ENCODE data around the gene SUSD1. TPM values are rescaled to one million over a fixed set of nuclear protein-coding genes. Genes with fewer than 3 reads are reported as not detected.

The SUSD1 gene
- polyA plus RNA-seq, 1 donor (not counting 4 experiments of a cell fraction or from before 2014, with no cell fraction given), result 3.6 TPM

DNA sequence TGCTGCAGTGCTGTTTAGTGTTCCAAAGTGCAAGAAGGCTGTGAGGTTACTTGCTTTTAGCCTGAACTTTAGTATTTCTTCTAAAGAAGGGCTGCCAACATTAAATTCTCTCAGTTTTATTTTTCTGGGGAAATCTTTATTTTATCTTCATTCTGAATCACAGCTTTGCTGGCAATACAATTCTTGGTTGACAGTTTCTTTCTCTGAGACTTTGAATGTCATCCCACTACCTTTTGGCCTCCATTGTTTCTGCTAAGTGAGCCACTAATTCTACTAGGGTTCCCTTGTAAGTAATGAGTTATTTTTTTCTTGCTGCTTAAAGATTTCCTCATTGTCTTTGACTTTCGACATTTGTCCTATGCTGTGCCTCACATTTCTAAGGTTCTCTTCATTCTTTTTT lies 32.4 kb upstream of the SUSD1 start:
- Histone ChIP-seq H4K20me1 (ENCODE audit: control insufficient read depth, extremely low read depth, insufficient read depth, low read length) (no peaks in the 10 kb centered on the region), H2AFZ (ENCODE audit: control insufficient read depth, low read length) (no peak overlapping the region), H3K4me3 (ENCODE audit: control insufficient read depth in 2 of 3, extremely low read depth in 1 of 3, insufficient read depth in 2 of 3, low read depth in 1 of 3, low read length in 3 of 3) (no peak overlapping the region), H3K4me1 (ENCODE audit: control insufficient read depth, extremely low read depth, insufficient read depth, low read length) (peaks cover 12% of the 10 kb centered on the region), H3K79me2 (ENCODE audit: control insufficient read depth, insufficient read depth, low read length) (no peaks in the 10 kb centered on the region), H3K27ac (ENCODE audit: control insufficient read depth, insufficient read depth, low read length) (no peak overlapping the region), H3K9me1 (ENCODE audit: control insufficient read depth, extremely low read depth, insufficient read depth, low read length) (no peaks in the 10 kb centered on the region), H3K36me3 (ENCODE audit: control insufficient read depth in 2 of 2, extremely low read depth in 1 of 2, insufficient read depth in 2 of 2, low read length in 2 of 2) (peaks cover 8 to 19% of the 10 kb centered on the region in 2 experiments), H3K9me3 (ENCODE audit: control insufficient read depth, low read depth, low read length) (no peaks in the 10 kb centered on the region), H3K9ac (ENCODE audit: control insufficient read depth, extremely low read depth, insufficient read depth, low read length) (no peak overlapping the region), H3K4me2 (ENCODE audit: control insufficient read depth, extremely low read depth, insufficient read depth, low read depth, low read length) (no peak overlapping the region), H3K27me3 (ENCODE audit: control insufficient read depth, extremely low read depth, insufficient read depth, low read length) (no peaks in the 10 kb centered on the region)
- no peak for TF ChIP-seq EZH2 (IDR thresholded peaks at IDR 0.05; ENCODE audit: low read length)
- TF ChIP-seq, protein P1, sequence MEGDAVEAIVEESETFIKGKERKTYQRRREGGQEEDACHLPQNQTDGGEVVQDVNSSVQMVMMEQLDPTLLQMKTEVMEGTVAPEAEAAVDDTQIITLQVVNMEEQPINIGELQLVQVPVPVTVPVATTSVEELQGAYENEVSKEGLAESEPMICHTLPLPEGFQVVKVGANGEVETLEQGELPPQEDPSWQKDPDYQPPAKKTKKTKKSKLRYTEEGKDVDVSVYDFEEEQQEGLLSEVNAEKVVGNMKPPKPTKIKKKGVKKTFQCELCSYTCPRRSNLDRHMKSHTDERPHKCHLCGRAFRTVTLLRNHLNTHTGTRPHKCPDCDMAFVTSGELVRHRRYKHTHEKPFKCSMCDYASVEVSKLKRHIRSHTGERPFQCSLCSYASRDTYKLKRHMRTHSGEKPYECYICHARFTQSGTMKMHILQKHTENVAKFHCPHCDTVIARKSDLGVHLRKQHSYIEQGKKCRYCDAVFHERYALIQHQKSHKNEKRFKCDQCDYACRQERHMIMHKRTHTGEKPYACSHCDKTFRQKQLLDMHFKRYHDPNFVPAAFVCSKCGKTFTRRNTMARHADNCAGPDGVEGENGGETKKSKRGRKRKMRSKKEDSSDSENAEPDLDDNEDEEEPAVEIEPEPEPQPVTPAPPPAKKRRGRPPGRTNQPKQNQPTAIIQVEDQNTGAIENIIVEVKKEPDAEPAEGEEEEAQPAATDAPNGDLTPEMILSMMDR (optimal IDR thresholded peaks at IDR 0.05 in 1 of 3, IDR thresholded peaks at IDR 0.05 in 1 of 3, conservative IDR thresholded peaks at IDR 0.05 in 1 of 3; ENCODE audit: extremely low read depth in 1 of 3, insufficient read depth in 2 of 3, low read length in 3 of 3), result no peak
- dilution Hi-C loops (cut with MboI; ENCODE audit: extremely low pct_ligation_motif_present, low sequenced_read_pairs), result loop anchor here (25.0 kb wide), 1 partner anchor 95 kb away; no protein-coding TSS in a partner anchor
- no peak for FAIRE-seq
- DNase-seq (ENCODE audit: low read depth, low spot score), result no peak

DNA sequence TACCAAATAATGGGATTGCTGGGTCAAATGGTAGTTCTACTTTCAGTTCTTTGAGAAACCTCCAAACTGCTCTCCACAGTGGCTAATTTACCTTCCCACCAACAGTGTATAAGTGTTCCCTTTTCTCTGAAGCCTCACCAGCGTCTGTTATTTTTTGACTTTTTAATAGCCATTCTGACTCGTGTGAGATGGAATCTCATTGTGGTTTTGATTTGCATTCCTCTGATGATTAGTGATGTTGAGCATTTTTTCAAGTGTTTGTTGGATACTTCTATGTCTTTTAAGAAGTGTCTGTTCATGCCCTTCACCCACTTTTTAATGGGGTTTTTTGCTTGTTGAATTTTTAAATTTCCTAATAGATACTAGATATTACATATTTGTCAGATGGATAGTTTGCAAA lies 28.4 kb upstream of the SUSD1 start:
- H3K9me3 ChIP-seq (ENCODE audit: control insufficient read depth, low read depth, low read length), result no peaks in the 10 kb centered on the region
- no peak overlapping the region for H2AFZ ChIP-seq (ENCODE audit: control insufficient read depth, low read length)
- H3K4me2 ChIP-seq (ENCODE audit: control insufficient read depth, extremely low read depth, insufficient read depth, low read depth, low read length), result peak overlapping the region; percentile 30
- no peak overlapping the region for H3K9ac ChIP-seq (ENCODE audit: control insufficient read depth, extremely low read depth, insufficient read depth, low read length)
- dilution Hi-C loops (cut with MboI; ENCODE audit: extremely low pct_ligation_motif_present, low sequenced_read_pairs), result loop anchor here (25.0 kb wide), 1 partner anchor 91 kb away; no protein-coding TSS in a partner anchor
- no peaks in the 10 kb centered on the region for H3K27me3 ChIP-seq (ENCODE audit: control insufficient read depth, extremely low read depth, insufficient read depth, low read length)
- H3K27ac ChIP-seq (ENCODE audit: control insufficient read depth, insufficient read depth, low read length), result peak overlapping the region; percentile 12
- H3K4me1 ChIP-seq (ENCODE audit: control insufficient read depth, extremely low read depth, insufficient read depth, low read length), result peaks cover 12% of the 10 kb centered on the region
- H3K4me3 ChIP-seq (ENCODE audit: control insufficient read depth in 2 of 3, extremely low read depth in 1 of 3, insufficient read depth in 2 of 3, low read depth in 1 of 3, low read length in 3 of 3), result no peak overlapping the region
- H3K36me3 ChIP-seq (ENCODE audit: control insufficient read depth in 2 of 2, extremely low read depth in 1 of 2, insufficient read depth in 2 of 2, low read length in 2 of 2), result peaks cover 2 to 8% of the 10 kb centered on the region in 2 experiments
- TF ChIP-seq, protein P1 (optimal IDR thresholded peaks at IDR 0.05 in 1 of 3, IDR thresholded peaks at IDR 0.05 in 1 of 3, conservative IDR thresholded peaks at IDR 0.05 in 1 of 3; ENCODE audit: extremely low read depth in 1 of 3, insufficient read depth in 2 of 3, low read length in 3 of 3), result no peak
- TF ChIP-seq EZH2 (IDR thresholded peaks at IDR 0.05; ENCODE audit: low read length), result no peak
- no peaks in the 10 kb centered on the region for H4K20me1 ChIP-seq (ENCODE audit: control insufficient read depth, extremely low read depth, insufficient read depth, low read length)
- DNase-seq (ENCODE audit: low read depth, low spot score), result no peak
- H3K79me2 ChIP-seq (ENCODE audit: control insufficient read depth, insufficient read depth, low read length), result no peaks in the 10 kb centered on the region
- H3K9me1 ChIP-seq (ENCODE audit: control insufficient read depth, extremely low read depth, insufficient read depth, low read length), result no peaks in the 10 kb centered on the region
- FAIRE-seq, result no peak

Measured in keratinocyte (primary cell).